Lower leg skin (tissue), 4 donors: ENCODE data around the gene ORC2. TPM values are rescaled to one million over a fixed set of nuclear protein-coding genes. Genes with fewer than 3 reads are reported as not detected.

ENCODE experiments used
- total RNA-seq, 4 donors: library from RNA; depleted of rRNA; stranded (reverse); fragments of >200 nt; gene quantifications; one replicate each; pipeline ENCODE4 v1.1.0, GENCODE V29; 2016

Gene ORC2
- total RNA-seq, 4 donors from 2014 or later = 10.1 to 20.8 (median 15.5) TPM

Other genes with a start within 250 kb of the ORC2 start
- gene BZW1, start 151.8 kb downstream of the ORC2 start, total RNA-seq = 100 to 1,000 TPM in 3 of 4 donors, 10 to 100 TPM in 1; 57.6 to 156 (median 148) TPM
- 100 to 1,000 TPM in 3 of 4 donors, 10 to 100 TPM in 1; 86.0 to 307 (median 205) TPM for gene CLK1, start 99.0 kb downstream of the ORC2 start, total RNA-seq
- gene PPIL3, start 74.6 kb downstream of the ORC2 start, total RNA-seq = 10 to 100 TPM; 12.6 to 32.5 (median 20.6) TPM
- gene NIF3L1, start 74.3 kb downstream of the ORC2 start, total RNA-seq = 10 to 100 TPM; 19.1 to 41.2 (median 25.2) TPM
- gene HYCC2, start 108.0 kb upstream of the ORC2 start, total RNA-seq = 10 to 100 TPM in 3 of 4 donors, 1 to 10 TPM in 1; 9.6 to 27.9 (median 15.2) TPM
- gene NDUFB3, start 108.3 kb upstream of the ORC2 start, total RNA-seq = 10 to 100 TPM; 31.8 to 46.8 (median 35.3) TPM
- gene CFLAR, start 152.5 kb upstream of the ORC2 start, total RNA-seq = 100 to 1,000 TPM; 136 to 163 (median 147) TPM
- gene CASP10, start 219.5 kb upstream of the ORC2 start, total RNA-seq = 1 to 10 TPM; 4.0 to 6.3 (median 4.2) TPM